ENCODE data around the gene PPP1R18. TPM values are rescaled to one million over a fixed set of nuclear protein-coding genes. Genes with fewer than 3 reads are reported as not detected.
A peak's percentile ranks its signal among the peaks of the same experiment; 100 is the strongest.

The PPP1R18 gene
- total RNA-seq, 1 experiment from 2014 or later: 66.9 TPM

DNA sequence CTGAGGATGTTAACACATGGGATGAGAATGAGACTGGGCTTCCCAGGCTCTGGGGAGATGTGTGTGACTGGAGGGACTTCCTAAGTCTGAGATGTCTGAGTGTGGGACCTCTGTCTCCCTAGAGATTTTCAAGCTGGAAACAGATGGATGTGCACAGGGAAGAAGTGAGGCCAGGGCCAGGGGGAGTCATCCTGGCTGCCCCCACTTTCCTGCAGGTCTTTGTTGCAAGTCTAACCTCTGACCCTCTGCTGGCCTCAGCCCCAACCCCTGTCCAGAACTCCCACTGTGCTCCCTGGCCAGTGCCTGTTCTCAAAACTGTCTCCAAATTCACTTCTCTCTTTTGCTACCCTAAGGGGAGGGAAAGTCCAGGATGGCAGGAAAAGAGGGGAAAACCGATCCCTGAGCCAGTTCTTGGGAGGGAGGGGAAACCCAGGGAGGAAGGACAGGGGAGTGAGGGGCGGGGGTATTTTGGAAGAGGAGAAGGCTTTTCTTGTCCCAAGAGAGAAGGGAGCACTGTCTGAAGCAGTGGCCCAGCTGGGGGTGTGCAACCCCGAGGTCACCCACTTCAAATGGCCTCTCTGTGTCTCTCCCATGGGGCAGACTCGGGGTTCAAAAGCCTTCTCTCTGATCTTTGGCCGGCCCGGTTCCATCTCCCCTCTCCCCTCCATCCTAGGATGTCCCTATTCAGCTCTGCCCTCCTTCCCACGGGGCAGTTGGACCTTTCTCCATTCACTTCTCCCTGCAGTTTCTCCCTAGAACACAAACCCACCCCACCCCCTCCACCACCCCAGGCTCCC is 3.1 kb downstream of the PPP1R18 start:
- Mint-ChIP-seq H3K36me3 (ENCODE audit: insufficient read depth, unreplicated experiment) (peaks cover 56% of the 10 kb centered on the region), H3K27ac (ENCODE audit: low read depth, unreplicated experiment) (peak overlapping the region; percentile 80), H3K9me3 (ENCODE audit: unreplicated experiment) (no peaks in the 10 kb centered on the region), H3K27me3 (ENCODE audit: insufficient read depth, unreplicated experiment) (no peaks in the 10 kb centered on the region), H3K4me3 (ENCODE audit: unreplicated experiment) (peak overlapping the region; percentile 94), H3K4me1 (ENCODE audit: insufficient read depth, unreplicated experiment) (peaks cover 56% of the 10 kb centered on the region)
- TF ChIP-seq, protein P1, sequence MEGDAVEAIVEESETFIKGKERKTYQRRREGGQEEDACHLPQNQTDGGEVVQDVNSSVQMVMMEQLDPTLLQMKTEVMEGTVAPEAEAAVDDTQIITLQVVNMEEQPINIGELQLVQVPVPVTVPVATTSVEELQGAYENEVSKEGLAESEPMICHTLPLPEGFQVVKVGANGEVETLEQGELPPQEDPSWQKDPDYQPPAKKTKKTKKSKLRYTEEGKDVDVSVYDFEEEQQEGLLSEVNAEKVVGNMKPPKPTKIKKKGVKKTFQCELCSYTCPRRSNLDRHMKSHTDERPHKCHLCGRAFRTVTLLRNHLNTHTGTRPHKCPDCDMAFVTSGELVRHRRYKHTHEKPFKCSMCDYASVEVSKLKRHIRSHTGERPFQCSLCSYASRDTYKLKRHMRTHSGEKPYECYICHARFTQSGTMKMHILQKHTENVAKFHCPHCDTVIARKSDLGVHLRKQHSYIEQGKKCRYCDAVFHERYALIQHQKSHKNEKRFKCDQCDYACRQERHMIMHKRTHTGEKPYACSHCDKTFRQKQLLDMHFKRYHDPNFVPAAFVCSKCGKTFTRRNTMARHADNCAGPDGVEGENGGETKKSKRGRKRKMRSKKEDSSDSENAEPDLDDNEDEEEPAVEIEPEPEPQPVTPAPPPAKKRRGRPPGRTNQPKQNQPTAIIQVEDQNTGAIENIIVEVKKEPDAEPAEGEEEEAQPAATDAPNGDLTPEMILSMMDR (IDR thresholded peaks at IDR 0.05; ENCODE audit: unreplicated experiment): no peak
- POLR2A ChIA-PET: interaction anchor here (0.6 to 6.5 kb wide), 14 partner anchors 11 to 280 kb away, joined by 3 to 251 read pairs (median 6); partner anchors contain the start of genes DDR1, DHX16, FLOT1 and MDC1
- CTCF ChIA-PET: interaction anchor here (0.7 to 17.5 kb wide), 3 partner anchors 43 to 65 kb away, joined by 3 to 537 read pairs (median 3); partner anchors contain the start of genes MDC1 and TUBB
- intact Hi-C loops (cut with micrococcal nuclease): no loop called here
- peak; percentile 39 for DNase-seq (ENCODE audit: unreplicated experiment)
- no TSS peak for BruUV-seq (replicated peaks)

DNA sequence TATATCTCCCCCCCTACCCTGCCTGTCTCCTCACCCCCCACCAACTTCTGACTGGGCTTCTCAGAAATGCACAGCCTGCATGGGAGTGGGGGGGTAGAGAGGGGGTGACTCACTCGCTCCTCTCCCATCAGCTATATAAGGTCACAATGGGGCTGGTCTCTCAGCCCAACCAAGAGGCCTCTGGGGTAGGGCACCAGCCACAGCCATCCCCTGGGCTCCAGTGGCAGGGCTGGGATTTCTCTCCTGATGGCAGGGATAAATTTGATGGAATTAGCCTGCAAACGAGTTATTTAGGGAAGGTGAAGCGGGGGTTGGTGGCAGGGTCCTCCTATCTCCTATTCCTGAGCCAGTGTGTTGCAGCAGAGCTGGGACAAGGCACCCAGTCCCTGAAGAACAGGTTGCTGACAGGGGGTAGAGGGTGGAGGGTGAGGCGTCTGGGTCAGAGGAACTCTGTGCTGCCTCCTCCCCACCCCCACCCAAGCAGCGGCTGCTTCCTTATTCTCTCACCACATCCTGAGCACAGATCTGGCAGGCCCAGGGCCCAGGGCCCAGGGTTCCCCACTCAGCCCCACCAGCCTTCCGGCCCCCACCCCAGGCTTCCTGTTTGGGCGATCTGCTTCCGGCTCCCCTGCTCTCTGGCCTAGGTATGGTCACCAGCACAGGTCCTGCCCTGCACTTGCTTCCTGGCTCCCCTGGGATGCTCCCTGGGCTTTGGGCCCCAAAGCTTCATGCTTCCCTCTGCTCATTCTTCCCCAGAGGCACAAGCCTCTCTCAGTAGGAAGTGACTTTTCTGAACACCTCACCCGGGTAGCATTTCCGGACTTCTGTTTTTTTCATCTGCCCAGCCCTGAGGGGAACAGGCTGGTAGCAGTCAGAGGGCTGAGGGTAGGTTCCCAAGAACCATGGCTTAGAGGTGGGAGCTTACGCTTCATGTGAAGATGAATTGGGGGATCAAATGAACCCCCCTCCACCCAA is 4.0 kb downstream of the PPP1R18 start:
- no TSS peak for BruUV-seq (replicated peaks)
- DNase-seq (ENCODE audit: unreplicated experiment): peak; percentile 68
- Mint-ChIP-seq H3K36me3 (ENCODE audit: insufficient read depth, unreplicated experiment) (peaks cover 65% of the 10 kb centered on the region), H3K4me3 (ENCODE audit: unreplicated experiment) (peak overlapping the region; percentile 94), H3K4me1 (ENCODE audit: insufficient read depth, unreplicated experiment) (peaks cover 49% of the 10 kb centered on the region), H3K9me3 (ENCODE audit: unreplicated experiment) (no peaks in the 10 kb centered on the region), H3K27me3 (ENCODE audit: insufficient read depth, unreplicated experiment) (no peaks in the 10 kb centered on the region), H3K27ac (ENCODE audit: low read depth, unreplicated experiment) (peak overlapping the region; percentile 80)
- ChIA-PET CTCF (interaction anchor here (0.6 to 17.5 kb wide), 6 partner anchors 10 to 885 kb away, joined by 3 to 537 read pairs (median 4); partner anchors contain the start of genes DHX16, MDC1 and TUBB), POLR2A (interaction anchor here (0.6 to 6.5 kb wide), 15 partner anchors 9 to 1009 kb away, joined by 3 to 251 read pairs (median 7); partner anchors contain the start of genes DDR1, DHX16, FLOT1 and MDC1)
- TF ChIP-seq, protein P1 (IDR thresholded peaks at IDR 0.05; ENCODE audit: unreplicated experiment): no peak
- intact Hi-C loops (cut with micrococcal nuclease): no loop called here

DNA sequence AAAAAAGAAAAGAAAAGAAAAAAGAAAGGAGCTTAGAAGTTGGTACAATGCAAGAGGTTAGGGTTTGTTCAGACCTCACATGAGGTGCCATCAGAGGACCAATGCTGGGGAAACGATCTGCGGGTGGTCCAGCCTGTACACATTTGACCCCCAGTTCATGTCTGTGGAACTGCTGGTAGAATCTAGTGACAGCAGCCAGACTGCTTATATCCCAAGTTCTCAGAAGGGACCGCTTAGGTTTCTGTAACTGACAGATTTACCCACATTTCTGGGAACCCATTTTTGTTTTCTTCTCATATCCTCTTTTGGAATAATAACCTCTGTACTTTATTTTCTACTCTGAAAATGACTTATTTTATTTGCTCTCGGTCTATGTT is 4.7 kb downstream of the PPP1R18 start:
- Mint-ChIP-seq H3K4me1 (ENCODE audit: insufficient read depth, unreplicated experiment) (peaks cover 49% of the 10 kb centered on the region), H3K4me3 (ENCODE audit: unreplicated experiment) (peak overlapping the region; percentile 94), H3K36me3 (ENCODE audit: insufficient read depth, unreplicated experiment) (peaks cover 72% of the 10 kb centered on the region), H3K27ac (ENCODE audit: low read depth, unreplicated experiment) (peak overlapping the region; percentile 80), H3K9me3 (ENCODE audit: unreplicated experiment) (no peaks in the 10 kb centered on the region), H3K27me3 (ENCODE audit: insufficient read depth, unreplicated experiment) (no peaks in the 10 kb centered on the region)
- intact Hi-C loops (cut with micrococcal nuclease): no loop called here
- ChIA-PET POLR2A (interaction anchor here (0.6 to 6.5 kb wide), 7 partner anchors 9 to 1009 kb away, joined by 3 to 251 read pairs (median 6); partner anchors contain the start of genes DDR1, DHX16, MDC1 and MRPS18B), CTCF (interaction anchor here (0.6 to 17.5 kb wide), 6 partner anchors 10 to 70 kb away, joined by 4 to 537 read pairs (median 4); partner anchors contain the start of genes DHX16, MDC1 and TUBB)
- BruUV-seq (replicated peaks): no TSS peak
- TF ChIP-seq, protein P1 (IDR thresholded peaks at IDR 0.05; ENCODE audit: unreplicated experiment): no peak
- no peak for DNase-seq (ENCODE audit: unreplicated experiment)

All from MCF 10A (cell line).